Measurements from ENCODE around the gene CBR3.

Gene CBR3

GRCh38 chr21:36156815-36157670 is 22.2 kb downstream of the CBR3 start, which contains the start of gene DOP1B:
Gene DOP1B, plus strand, starts transcription at chr21:36156824. Its CDS starts 7,910 bp downstream, at chr21:36164734.
- peak; percentile 25 for DNase-seq

DNA sequence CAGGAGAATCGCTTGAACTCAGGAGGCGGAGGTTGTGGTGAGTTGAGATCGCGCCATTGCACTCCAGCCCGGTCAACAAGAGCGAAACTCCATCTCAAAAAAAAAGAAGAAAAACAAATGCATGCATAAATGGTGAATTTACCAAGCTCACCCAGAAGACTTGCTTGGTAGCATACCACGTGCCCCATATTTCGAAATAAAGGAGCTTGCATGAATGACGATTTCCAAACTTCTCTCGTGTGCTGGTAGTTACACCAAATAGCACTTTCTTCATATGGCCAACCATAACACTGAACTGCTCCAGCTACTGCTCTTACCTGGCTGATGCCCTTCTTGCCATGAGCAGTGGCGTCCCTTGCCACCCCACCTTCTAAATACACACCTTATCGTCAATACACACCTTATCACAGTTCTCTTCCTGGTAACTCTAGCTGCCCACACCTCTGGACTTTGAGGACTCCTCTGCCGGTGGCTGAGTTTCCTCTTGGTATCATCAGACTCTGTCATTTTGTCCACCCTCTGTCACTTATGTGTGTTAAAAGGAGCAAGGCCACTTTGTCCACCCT is 24.6 kb downstream of the CBR3 start:
- DNase-seq, result no peak

- DNase-seq, result no peak
Observed at GRCh38 chr21:36160850-36161178, 25.9 kb downstream of the CBR3 start.

DNA sequence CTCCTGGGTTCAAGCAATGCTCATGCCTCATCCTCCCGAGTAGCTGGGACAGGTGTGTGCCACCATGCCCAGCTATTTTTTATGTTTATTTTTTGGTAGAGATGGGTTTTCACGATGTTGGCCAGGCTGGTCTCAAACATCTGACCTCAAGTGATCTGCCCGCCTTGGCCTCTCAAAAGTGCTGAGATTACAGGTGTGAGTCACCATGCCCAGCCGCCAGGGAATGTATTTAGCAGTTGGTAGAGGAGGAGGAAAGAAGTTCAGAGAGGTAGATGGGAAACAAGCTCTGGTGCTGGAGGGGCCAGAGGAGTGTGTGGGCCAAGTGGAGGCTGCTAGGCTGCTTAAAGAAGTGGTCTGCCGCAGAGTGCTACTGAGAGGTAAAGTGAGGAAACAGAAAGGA is 27.8 kb downstream of the CBR3 start:
- no peak for DNase-seq

DNA sequence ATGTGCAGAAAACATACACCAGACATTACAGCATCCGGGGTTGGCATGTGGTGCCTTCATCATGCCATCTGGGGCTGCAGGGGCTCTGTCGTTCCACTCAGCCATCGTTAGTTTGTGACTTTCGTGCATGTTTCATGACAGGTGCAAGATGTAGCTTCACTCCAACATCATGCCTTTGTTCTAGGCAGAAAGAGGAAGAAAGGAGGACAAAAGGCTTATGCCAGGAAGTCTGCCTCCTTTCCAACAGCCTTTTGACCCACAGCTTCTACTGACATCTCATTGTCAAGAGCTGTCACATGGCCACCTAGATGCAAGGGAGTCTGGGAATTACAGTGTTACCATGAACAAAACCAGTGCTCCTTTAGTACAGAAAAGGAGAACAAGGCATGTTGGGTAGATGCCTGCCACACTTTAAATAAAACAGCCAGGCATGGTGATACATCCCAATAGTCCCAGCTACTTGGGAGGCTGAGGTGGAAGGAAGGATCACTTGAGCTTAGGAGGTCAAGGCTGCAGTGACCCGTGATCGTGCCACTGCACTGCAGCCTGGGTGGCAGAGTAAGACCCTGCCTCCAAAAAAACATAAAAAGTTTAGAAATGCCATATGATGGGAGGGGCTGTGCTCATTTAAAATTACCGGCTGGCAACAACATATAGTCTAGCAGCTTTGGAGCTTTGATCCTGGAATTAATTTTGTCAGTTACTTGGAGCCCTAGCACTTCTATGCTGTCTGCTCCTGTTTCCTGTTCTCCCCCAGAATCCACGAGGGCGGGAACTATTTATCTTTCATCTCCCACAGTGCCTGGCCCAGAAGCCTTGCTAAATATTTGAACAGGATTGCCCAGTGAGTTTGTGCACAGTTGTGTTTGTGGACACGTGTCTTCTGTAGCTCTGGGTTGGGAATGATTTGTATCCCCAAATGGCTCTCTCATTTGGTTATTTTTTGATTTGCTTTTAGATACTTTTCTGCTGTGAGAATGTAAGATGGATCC is 29.2 kb downstream of the CBR3 start:
- peak; percentile 59 for DNase-seq

GRCh38 chr21:36165356-36165755 is 30.5 kb downstream of the CBR3 start:
- DNase-seq, result no peak

DNA sequence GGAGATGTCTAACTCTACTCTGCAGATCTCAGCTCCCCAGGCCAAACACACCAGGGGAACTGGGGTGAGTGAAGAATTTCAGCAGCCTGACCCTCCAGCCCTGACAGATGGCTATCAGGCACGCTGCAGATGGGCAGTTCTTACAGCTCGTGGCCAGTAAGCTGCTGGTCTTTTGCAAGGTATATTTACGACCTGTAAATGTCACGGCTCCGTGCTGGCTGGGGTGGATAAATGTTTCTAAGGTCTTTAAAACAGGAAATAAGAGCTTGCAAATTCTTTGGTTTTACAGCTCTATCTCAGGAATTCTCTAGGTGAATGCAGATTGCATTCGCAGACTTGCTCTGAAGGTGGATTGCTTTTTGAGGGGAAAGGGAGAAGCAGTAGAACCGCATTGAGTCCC is 31.8 kb downstream of the CBR3 start:
- no peak for DNase-seq

GRCh38 chr21:36167541-36167940 is 32.7 kb downstream of the CBR3 start:
- no peak for DNase-seq

GRCh38 chr21:36169470-36170128 is 34.7 kb downstream of the CBR3 start:
- no peak for DNase-seq

GRCh38 chr21:36170823-36171222 is 35.9 kb downstream of the CBR3 start:
- DNase-seq, result no peak

- no peak for DNase-seq
Observed at GRCh38 chr21:36171336-36171735, 36.5 kb downstream of the CBR3 start.

DNA sequence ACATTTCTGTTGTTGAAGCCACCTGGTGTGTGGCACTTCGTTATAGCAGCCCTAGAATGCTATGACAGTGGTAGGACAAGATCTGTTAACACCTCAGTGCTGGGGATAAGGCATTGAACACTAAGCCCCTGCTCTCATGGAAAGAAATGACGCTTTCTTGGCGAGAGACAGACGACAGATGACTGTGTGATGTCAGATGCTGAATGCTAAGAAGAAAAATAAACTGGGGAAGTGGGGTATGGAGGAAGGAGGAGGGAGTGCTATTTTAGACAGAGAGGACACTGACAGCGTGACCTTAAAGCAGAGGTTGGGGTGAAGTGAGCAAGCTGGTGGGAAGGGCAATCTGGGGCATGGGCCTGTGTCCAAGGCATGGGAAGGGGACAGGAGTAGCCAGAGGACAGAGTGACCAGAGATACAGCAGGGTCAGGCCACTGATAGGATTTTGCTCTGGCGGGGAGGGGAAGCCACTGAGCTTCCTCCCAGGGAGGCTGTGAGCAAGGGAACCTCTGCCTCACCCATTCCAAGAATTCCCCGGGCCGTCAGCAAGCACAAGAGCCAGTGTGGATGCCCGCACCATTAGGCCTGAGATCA is 37.0 kb downstream of the CBR3 start:
- DNase-seq, result no peak

DNA sequence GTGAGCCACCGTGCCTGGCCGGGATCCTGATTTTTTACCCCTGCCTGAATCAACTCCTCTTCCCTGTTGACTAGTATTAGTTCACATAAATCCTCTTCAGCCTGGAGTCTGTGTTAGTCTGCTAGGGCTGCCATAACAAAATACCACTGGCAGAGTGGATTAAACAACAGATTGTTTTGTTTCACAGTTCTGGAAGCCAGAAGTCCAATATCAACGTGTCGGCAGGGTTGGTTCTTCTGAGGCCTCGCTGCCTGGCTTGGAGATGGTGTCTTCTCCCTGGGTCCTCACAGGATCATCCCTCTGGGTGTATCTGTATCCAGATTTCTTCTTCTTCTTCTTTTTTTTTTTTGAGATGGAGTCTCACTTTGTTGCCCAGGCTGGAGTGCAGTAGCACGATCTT is 39.9 kb downstream of the CBR3 start:
- DNase-seq, result no peak

DNA sequence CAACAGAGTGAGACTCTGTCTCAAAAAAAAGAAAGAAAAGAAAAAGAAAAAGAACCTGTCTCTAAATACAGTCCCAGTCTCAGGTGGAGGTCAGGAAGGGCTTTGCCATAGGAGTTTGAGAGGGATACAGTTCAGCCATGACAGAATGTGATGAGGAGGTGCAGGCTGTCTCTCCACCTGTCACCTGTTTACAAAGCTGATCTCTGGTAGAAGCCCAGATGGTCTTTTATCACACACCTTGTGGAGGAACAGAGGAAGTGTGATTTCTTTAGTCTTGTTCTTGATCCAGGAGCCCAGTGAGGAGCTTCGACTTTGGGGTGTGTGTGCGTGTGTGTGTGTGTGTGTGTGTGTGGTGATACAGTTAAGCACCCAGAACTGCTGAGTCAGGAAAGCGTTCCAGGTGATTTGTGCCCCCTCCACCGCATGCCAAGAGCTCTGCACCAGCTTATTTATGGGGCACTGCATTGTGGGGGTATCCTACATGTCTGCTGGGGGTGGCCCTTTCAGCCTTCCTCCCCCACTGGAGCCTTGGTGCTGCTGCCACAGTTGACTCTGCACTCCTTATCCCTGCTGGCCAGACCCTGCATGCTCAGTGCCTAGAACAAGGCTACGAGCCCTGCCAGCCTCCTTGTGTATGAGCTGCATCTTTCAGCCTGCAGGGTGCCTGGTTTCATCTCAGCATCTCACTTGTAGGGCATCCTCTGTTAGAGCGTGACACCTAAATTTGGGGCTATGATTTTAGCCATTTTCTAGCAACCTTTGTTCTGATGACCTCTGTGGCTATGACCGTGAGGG is 41.1 kb downstream of the CBR3 start:
- DNase-seq, result no peak

GRCh38 chr21:36178349-36178748 is 43.5 kb downstream of the CBR3 start:
- DNase-seq, result no peak

GRCh38 chr21:36179145-36179544 is 44.3 kb downstream of the CBR3 start:
- no peak for DNase-seq

DNA sequence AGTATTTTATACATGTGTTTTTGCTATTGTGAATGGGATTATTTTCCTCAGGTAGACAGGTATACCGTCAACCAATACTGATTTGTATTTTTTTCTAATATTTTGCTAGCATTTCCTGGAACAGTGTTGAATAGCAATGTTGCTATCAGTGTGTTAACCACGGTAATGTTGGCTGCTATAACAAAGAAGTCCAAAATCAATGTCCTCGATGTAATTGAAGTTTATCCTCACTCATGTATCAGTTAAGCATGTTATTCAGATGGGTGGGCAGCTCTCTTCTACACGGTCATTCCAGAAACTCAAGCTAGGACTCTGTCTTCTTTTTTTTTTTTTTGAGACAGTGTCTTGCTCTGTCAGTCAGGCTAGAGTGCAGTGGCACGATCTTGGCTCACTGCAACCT is 46.1 kb downstream of the CBR3 start:
- DNase-seq, result no peak

DNA sequence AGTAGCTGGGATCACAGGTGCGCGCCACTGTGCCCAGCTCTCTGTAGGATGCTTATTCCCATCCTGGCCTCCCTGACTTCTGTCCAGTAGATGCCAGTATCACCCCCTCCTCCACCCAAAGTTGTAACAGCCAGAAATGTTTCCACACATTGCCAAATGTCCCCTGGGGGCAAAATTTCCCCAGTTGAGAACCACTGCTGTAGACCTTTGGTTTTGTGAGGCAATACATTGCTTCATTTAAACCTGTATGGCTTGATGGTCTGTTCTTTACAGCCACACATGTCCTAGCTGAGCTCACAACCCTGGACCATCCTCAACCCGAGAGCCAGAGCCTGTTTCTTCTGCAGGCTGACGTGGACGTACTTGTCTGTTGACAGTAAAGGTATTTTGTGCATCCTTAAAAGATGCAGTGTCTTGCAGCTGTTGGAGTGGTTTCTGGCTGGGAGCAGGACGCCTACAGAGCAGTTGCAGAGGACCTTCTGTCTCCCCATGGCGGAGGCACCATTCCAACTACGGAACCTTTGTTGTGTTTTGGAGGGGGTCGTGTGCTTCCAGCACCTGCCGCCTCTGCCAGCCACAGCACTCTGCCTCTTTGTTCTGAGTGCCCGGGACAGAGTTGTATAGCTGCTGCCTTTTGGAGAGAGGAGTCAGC is 48.4 kb downstream of the CBR3 start:
- no peak for DNase-seq

GRCh38 chr21:36184545-36184944 is 49.7 kb downstream of the CBR3 start:
- no peak for DNase-seq

DNA sequence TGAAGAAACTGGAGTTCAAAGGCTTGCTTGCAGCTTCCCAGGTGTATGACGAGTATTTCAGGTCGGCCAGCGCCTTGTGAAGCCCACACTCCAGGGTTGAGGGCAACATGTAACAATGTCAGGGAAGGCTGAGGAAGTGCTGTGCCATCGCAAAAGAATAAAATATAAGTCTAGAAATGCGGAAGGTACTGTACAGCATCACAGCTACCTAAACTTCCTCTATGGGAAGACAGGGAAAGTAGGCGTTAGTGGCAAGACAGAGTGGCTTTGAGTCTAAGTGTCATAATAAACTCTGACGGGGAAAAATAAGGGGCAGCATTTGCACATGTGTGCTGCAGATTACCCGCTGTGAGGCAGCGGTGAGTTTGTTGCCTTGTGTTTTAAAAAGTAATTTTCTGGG is 50.6 kb downstream of the CBR3 start:
- DNase-seq, result no peak

- DNase-seq, result no peak
Observed at GRCh38 chr21:36186081-36186480, 51.2 kb downstream of the CBR3 start.
